Fibroblast of lung (primary cell): Measurements from ENCODE around the gene HPSE2.

Source experiments
- CTCF ChIP-seq, 2 donors: IDR thresholded peaks in 1 of 2; conservative IDR thresholded peaks in 1 of 2; 1 replicate in 1 of 2; 2 replicates in 1 of 2; pipeline ENCODE4 v1.5.1; 2011 to 2012; ENCODE audit warnings: low read length in 2 of 2, control low read depth in 1 of 2, inconsistent platforms in 1 of 2, low read depth in 1 of 2, mild to moderate bottlenecking in 1 of 2
- EZH2 ChIP-seq: IDR thresholded peaks from 2 replicates; pipeline ENCODE4 v1.5.1; 2012; ENCODE audit warnings: low read length, control low read depth, mild to moderate bottlenecking; ENCODE audit errors: missing control alignments

DNA sequence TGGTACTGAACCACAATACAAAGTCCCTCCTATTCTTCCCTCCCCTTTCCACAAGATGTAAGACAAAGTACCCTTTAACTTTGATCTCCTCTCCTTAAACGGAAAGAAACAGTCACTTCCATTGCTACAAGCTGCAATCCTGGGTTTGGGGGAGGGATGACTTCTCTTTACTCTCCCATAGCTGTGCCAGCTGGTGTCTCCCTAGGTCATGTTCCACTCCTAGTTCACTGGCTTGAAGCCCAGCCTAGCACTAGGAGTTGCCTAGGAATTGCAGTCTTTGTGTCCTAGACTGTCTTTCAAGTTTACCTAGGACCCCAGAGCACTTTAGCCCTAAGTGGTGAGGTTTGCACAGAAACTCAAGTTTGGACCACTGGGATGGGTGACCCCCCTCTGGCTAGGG lies 311.1 kb downstream of the HPSE2 start:
- TF ChIP-seq CTCF (conservative IDR thresholded peaks at IDR 0.05 in 1 of 2, IDR thresholded peaks at IDR 0.05 in 1 of 2; ENCODE audit: low read depth in 1 of 2, low read length in 2 of 2) (no peak), EZH2 (no peak)
